PC-3 (cell line): ENCODE data around the gene NPW. TPM values are rescaled to one million over a fixed set of nuclear protein-coding genes. Genes with fewer than 3 reads are reported as not detected.

ENCODE experiments used
- ATAC-seq: fragments of 200-7000 bp; cut with Tn5 transposase; 2 replicates; pipeline ENCODE4 v1.9.1; 2020; ENCODE audit warnings: mild to moderate bottlenecking, moderate library complexity
- BruUV-seq: library from RNA; stranded (reverse); fragments of 400-500 nt; replicated peaks from 2 replicates; lab custom pipeline; 2021; lab: Mats Ljungman, UMichigan
- CTCF ChIA-PET: fragments of 300-600 bp; sonication (Branson Sonifier 250); formaldehyde crosslinking; loops from one replicate; lab custom pipeline; 2022; ENCODE audit warnings: antibody characterized with exemption; lab: Charles Lee
- POLR2A ChIA-PET: fragments of 300-600 bp; sonication (Branson Sonifier 250); formaldehyde crosslinking; loops from one replicate; lab custom pipeline; 2022; ENCODE audit warnings: antibody characterized with exemption; ENCODE audit not compliant: unreplicated experiment; lab: Charles Lee
- DNase-seq: peaks from one replicate; pipeline ENCODE4 v3.0.0-alpha.2; 2015
- H2AFZ ChIP-seq: fragments of 300-600 bp; sonication (generic); 2 replicates; pipeline ENCODE4 v1.6.0; 2016; ENCODE audit warnings: antibody characterized with exemption, low read length
- H3F3A ChIP-seq: fragments of 300-600 bp; sonication (generic); one replicate; pipeline ENCODE4 v1.6.0; 2017; ENCODE audit warnings: antibody characterized with exemption, low read length, control low read depth, mild to moderate bottlenecking; ENCODE audit not compliant: unreplicated experiment
- H3K27ac ChIP-seq: fragments of 300-600 bp; sonication (generic); 2 replicates; pipeline ENCODE4 v1.5.1; 2016; ENCODE audit warnings: mild to moderate bottlenecking, low read length
- H3K27me3 ChIP-seq: fragments of 300-600 bp; sonication (generic); 2 replicates; pipeline ENCODE4 v1.6.1; 2016; ENCODE audit warnings: low read length, mixed read lengths
- H3K36me3 ChIP-seq: fragments of 300-600 bp; sonication (generic); 2 replicates; pipeline ENCODE4 v1.6.1; 2016; ENCODE audit warnings: low read depth, mixed run types, low read length, mixed read lengths
- H3K4me1 ChIP-seq: fragments of 300-600 bp; sonication (generic); 2 replicates; pipeline ENCODE4 v1.5.1; 2016; ENCODE audit warnings: low read length; ENCODE audit not compliant: insufficient read depth
- H3K4me2 ChIP-seq: fragments of 300-600 bp; sonication (generic); 2 replicates; pipeline ENCODE4 v1.6.0; 2016; ENCODE audit warnings: low read length
- H3K4me3 ChIP-seq: fragments of 300-600 bp; sonication (generic); 2 replicates; pipeline ENCODE4 v1.5.1; 2016; ENCODE audit warnings: mild to moderate bottlenecking, low read length, mixed read lengths
- H3K79me2 ChIP-seq: fragments of 300-600 bp; sonication (generic); 2 replicates; pipeline ENCODE4 v1.6.1; 2017; ENCODE audit warnings: low read length, mixed read lengths
- H3K9ac ChIP-seq: fragments of 300-600 bp; sonication (generic); 2 replicates; pipeline ENCODE4 v1.6.0; 2016; ENCODE audit warnings: mild to moderate bottlenecking, low read length
- H3K9me2 ChIP-seq: fragments of 300-600 bp; sonication (generic); replicated peaks from 2 replicates; pipeline ENCODE4 v1.6.1; 2016; ENCODE audit warnings: mixed run types, low read length, mixed read lengths
- H3K9me3 ChIP-seq: fragments of 300-600 bp; sonication (generic); 2 replicates; pipeline ENCODE4 v1.6.1; 2016; ENCODE audit warnings: low read length, mixed read lengths
- H4K20me1 ChIP-seq: fragments of 300-600 bp; sonication (generic); 2 replicates; pipeline ENCODE4 v1.6.1; 2016; ENCODE audit warnings: low read length, mixed read lengths
- EZH2 ChIP-seq: fragments of 300-600 bp; sonication (generic); IDR thresholded peaks from one replicate; pipeline ENCODE4 v1.6.1; 2017; ENCODE audit warnings: antibody characterized with exemption, mild to moderate bottlenecking, low read length; ENCODE audit not compliant: unreplicated experiment
- EZH2phosphoT487 ChIP-seq: fragments of 300-600 bp; sonication (generic); IDR thresholded peaks from 2 replicates; pipeline ENCODE4 v1.6.1; 2018; ENCODE audit warnings: mild to moderate bottlenecking, antibody characterized with exemption, low read length, borderline replicate concordance
- intact Hi-C: fragments of 100-400 bp; cut with micrococcal nuclease; formaldehyde crosslinking; loops from 2 replicates; pipeline ENCODE4 v1.9.0; 2023
- total RNA-seq: library from RNA; depleted of rRNA; stranded (reverse); fragments of >200 nt; gene quantifications from 2 replicates; pipeline ENCODE4 v1.2.3, GENCODE V29; 2014
- TF ChIP-seq, protein P1 (sequence below): fragments of 300-600 bp; sonication (generic); conservative IDR thresholded peaks from 2 replicates; pipeline ENCODE4 v1.5.1; 2017; ENCODE audit warnings: antibody characterized with exemption, low read depth, mild to moderate bottlenecking, low read length

NPW gene
- total RNA-seq, 1 experiment from 2014 or later: 3.8 TPM

DNA sequence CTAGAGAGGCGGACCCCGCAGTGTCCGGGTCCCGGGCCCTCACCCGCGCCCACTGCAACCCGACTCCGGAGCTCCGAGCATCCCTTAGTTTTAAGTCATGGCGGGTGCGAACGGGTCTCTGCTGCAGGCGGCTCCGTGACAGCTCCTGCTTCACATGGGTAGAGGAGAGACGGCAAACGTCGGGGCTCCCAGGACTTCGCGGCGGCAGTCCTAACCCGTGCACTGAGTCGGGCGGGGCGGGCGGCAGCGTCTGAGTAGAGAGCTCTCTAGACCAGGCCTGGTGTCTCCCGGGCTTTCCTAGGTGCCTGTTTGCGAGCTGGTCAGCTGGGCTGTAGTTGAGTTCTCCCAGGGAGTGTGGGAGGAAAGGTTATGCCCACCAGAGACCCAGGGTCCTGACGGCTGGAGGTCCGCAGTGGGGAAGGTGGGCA, 28.5 kb downstream of the NPW start:
- Histone ChIP-seq H3K27me3 (no peaks in the 10 kb centered on the region), H3K36me3 (no peaks in the 10 kb centered on the region), H3K9me2 (no peaks in the 10 kb centered on the region), H3K4me2 (peak overlapping the region; percentile 99), H3K4me3 (peak overlapping the region; percentile 94), H3K9me3 (no peaks in the 10 kb centered on the region), H4K20me1 (no peaks in the 10 kb centered on the region), H3K9ac (peak overlapping the region; percentile 84), H3K27ac (no peak overlapping the region), H3K4me1 (peaks cover 33% of the 10 kb centered on the region), H3K79me2 (peaks cover 44% of the 10 kb centered on the region), H2AFZ (peak overlapping the region; percentile 83), H3F3A (no peaks in the 10 kb centered on the region)
- POLR2A ChIA-PET: interaction anchor here (0.8 to 1.0 kb wide), 2 partner anchors 9 to 15 kb away, joined by 3 read pairs; no protein-coding TSS in a partner anchor
- DNase-seq (no peak), ATAC-seq (peak; percentile 8)
- TF ChIP-seq EZH2: no peak
- TF ChIP-seq, protein P1, sequence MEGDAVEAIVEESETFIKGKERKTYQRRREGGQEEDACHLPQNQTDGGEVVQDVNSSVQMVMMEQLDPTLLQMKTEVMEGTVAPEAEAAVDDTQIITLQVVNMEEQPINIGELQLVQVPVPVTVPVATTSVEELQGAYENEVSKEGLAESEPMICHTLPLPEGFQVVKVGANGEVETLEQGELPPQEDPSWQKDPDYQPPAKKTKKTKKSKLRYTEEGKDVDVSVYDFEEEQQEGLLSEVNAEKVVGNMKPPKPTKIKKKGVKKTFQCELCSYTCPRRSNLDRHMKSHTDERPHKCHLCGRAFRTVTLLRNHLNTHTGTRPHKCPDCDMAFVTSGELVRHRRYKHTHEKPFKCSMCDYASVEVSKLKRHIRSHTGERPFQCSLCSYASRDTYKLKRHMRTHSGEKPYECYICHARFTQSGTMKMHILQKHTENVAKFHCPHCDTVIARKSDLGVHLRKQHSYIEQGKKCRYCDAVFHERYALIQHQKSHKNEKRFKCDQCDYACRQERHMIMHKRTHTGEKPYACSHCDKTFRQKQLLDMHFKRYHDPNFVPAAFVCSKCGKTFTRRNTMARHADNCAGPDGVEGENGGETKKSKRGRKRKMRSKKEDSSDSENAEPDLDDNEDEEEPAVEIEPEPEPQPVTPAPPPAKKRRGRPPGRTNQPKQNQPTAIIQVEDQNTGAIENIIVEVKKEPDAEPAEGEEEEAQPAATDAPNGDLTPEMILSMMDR: no peak
- no peak for TF ChIP-seq EZH2phosphoT487
- no TSS peak for BruUV-seq
- intact Hi-C loops: no loop called here
- CTCF ChIA-PET: no interaction called here

DNA sequence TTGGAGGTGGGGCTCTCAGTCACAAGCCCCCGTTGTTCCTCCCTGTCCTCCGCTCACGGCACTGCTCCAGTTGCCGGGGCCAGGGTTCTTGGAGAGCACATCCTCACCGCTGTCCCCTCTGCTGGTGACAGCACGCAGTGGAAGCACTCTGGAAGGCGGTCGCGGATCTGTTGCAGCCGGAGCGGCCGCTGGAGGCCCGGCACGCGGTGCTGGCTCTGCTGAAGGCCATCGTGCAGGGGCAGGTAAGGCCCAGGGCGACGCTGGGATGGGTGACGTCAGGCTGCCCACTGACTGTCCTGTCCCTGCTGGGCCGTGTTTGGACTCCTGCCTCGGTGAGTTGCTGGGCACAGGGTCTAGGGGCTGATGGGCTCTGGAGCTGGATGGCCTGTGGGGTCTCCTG, 33.6 kb downstream of the NPW start:
- no TSS peak for BruUV-seq
- no peak for DNase-seq
- ChIA-PET POLR2A (no interaction called here), CTCF (no interaction called here)
- Histone ChIP-seq H3K9ac (no peak overlapping the region), H3K9me2 (no peaks in the 10 kb centered on the region), H3K4me1 (no peaks in the 10 kb centered on the region; the same call in 1 of the 2 replicates), H3K4me2 (no peak overlapping the region), H3F3A (no peaks in the 10 kb centered on the region), H3K27me3 (no peaks in the 10 kb centered on the region), H3K9me3 (no peaks in the 10 kb centered on the region), H3K4me3 (no peak overlapping the region), H3K36me3 (no peaks in the 10 kb centered on the region; the same call in 1 of the 2 replicates), H3K27ac (no peak overlapping the region), H4K20me1 (no peaks in the 10 kb centered on the region), H2AFZ (no peak overlapping the region), H3K79me2 (peaks cover 15% of the 10 kb centered on the region)
- intact Hi-C loops: no loop called here
- no peak for TF ChIP-seq EZH2
- TF ChIP-seq EZH2phosphoT487: no peak
- TF ChIP-seq, protein P1: no peak
- no peak for ATAC-seq

DNA sequence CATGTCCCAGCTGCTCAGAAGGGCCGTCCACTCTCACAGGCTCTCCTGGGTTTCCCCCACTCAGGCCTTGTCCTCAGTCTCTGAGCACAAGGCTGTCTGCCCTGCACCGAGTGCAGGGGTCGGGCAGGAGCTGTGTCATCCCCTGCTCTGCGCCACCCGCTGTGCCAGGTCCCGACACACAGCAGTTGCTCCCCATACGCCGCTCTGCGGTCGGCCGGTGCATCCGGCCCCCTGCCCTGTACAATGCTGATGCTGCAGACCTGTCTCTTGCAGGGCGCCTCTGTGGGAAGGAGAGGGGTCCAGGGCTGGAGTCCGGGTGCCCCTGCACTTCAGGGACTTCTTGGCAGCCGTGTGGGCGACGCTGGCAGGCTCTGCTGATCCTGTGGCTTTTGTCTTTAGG, 34.3 kb downstream of the NPW start:
- ATAC-seq (no peak), DNase-seq (no peak)
- no peaks in the 10 kb centered on the region for H3F3A ChIP-seq
- ChIA-PET POLR2A (no interaction called here), CTCF (no interaction called here)
- H3K36me3 ChIP-seq: no peaks in the 10 kb centered on the region; the same call in 1 of the 2 replicates
- H3K9ac ChIP-seq: no peak overlapping the region
- H3K27ac ChIP-seq: no peak overlapping the region
- no peak overlapping the region for H2AFZ ChIP-seq
- no TSS peak for BruUV-seq
- no peak overlapping the region for H3K4me2 ChIP-seq
- H3K4me3 ChIP-seq: no peak overlapping the region
- H3K9me3 ChIP-seq: no peaks in the 10 kb centered on the region
- no peaks in the 10 kb centered on the region for H3K9me2 ChIP-seq
- no peaks in the 10 kb centered on the region for H3K27me3 ChIP-seq
- intact Hi-C loops: no loop called here
- no peaks in the 10 kb centered on the region; the same call in 1 of the 2 replicates for H3K4me1 ChIP-seq
- H4K20me1 ChIP-seq: no peaks in the 10 kb centered on the region
- TF ChIP-seq EZH2 (no peak), EZH2phosphoT487 (no peak)
- TF ChIP-seq, protein P1: no peak
- peaks cover 9% of the 10 kb centered on the region for H3K79me2 ChIP-seq
